Measurements from ENCODE around the gene MRPL14.

The MRPL14 gene

DNA sequence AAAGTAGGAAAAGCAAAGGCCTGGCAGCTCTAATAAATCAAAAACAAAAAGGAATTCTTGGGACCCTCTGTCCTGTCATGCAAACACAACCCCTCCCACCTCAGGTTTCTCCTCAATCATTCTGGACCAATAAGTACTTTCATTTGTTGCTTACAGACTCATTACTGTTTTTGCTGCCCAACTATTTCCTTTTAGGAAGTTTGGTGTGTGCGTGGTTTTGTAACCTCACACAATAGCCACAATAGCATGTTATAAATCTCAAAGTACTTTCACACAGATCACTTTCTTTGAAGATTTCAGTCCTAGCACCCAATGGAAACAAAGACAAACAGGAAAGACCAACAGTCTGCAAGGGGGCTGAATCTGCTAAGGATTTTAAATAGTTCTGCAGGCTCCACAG, 4.5 kb downstream of the MRPL14 start:
- DNase-seq (ENCODE audit: low spot score): no peak

- no peak for DNase-seq (ENCODE audit: low spot score)
These were observed 6.4 kb downstream of the MRPL14 start for GRCh38 chr6:44120692-44121443.

GRCh38 chr6:44119704-44120262, 7.5 kb downstream of the MRPL14 start:
- DNase-seq (ENCODE audit: low spot score): no peak

DNA sequence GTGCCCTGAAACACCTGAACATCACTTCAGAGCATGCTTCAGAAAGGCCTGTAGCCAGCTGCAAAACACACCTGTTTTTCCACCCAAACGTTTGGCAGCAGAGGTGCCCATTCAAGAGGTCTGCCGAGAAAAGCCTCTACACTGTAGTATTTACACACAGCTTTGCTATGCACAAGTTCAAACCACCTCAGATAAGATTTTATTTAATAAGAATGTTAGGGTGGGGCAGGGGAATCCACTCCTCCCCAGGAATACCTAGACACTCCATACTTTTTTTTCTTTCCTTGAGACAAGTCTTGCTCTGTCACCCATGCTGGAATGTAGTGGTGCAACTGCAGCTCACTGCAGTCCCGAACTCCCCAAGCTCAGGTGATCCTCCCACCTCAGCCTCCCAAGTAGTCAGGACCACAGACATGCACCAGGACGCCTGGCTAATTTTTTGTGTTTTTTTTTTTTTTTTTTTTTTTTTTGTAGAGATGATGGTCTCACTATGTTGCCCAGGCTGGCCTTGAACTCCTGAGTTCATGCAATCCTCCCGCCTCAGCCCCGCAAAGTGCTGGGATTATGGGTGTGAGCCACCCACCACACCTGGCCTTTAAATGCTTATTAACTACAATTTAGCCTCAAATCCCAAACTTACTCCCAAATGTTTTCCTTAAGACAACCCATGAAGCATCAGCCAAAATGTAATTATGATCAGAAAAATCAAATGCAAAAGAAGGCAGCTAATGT, 9.7 kb downstream of the MRPL14 start:
- DNase-seq (ENCODE audit: low spot score): no peak

- peak; percentile 20 for DNase-seq (ENCODE audit: low spot score)
These were observed 10.4 kb downstream of the MRPL14 start for GRCh38 chr6:44116641-44117382.

GRCh38 chr6:44115866-44116265, 11.4 kb downstream of the MRPL14 start:
- peak; percentile 66 for DNase-seq (ENCODE audit: low spot score)

GRCh38 chr6:44113414-44113813, 13.8 kb downstream of the MRPL14 start:
- DNase-seq (ENCODE audit: low spot score): no peak

DNA sequence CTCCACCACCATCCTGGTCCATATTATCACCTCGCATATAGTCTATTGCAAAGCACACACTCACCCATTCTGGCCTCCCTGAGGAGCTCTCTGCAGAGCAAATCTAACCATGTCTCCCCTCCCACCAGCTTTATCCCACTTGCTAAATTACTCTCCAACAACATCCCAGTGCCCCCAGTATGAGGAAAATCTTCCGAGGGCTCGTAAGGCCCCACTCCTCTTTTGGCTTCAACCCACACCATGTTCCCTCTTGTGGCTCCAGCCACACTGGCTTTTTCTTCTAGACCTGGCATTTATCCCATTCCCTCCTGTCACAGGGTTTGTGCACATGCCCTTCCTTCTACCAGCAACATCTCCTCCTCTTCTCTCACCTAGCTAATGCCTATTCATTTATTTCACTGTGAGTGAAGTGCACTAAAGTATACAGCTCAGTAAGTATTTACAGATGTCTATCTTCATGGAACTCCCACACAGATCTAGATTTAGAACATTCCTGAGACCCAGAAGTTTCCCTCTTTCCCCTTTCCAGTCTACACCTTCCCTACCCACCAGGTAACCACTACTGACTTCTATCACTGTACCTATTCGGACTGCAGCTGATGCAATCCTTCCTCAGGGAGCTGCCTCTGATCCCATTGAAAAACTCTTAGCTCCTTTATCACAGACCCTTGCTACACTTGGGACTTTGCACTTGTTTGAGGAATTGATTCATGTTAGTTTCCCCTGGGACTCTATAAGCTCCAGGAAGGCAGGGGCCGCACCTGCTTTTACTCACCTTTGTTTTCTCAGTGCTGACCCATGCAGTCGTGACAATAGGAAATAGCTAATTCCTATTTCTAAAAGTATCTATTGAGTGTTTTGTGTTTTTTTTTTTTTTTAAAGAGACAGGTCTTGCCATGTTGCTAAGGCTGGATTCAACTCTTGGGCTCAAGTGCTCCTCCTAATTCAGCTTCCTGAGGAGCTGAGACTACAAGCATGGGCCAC, 15.5 kb downstream of the MRPL14 start:
- DNase-seq (ENCODE audit: low spot score): no peak

DNA sequence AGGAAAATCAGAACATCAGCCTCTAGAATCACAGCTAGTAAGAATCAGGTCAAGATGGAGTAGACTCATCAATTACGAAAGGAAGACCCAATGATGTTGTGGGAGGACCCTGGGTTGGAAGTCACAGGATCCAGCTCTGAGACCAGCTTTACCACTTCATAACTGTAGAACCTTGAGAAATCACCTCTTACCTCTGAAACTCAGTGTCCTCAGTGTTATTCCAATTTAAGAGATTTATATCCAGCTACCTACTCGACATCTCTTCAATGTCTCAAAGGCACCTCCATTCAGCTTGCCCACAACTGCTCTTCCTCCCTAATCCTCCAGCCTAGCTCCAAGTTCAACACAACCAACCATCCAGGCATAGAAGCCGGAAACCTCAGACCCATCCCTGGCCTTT, 16.3 kb downstream of the MRPL14 start:
- no peak for DNase-seq (ENCODE audit: low spot score)

GRCh38 chr6:44110005-44110676, 17.1 kb downstream of the MRPL14 start:
- DNase-seq (ENCODE audit: low spot score): no peak

DNA sequence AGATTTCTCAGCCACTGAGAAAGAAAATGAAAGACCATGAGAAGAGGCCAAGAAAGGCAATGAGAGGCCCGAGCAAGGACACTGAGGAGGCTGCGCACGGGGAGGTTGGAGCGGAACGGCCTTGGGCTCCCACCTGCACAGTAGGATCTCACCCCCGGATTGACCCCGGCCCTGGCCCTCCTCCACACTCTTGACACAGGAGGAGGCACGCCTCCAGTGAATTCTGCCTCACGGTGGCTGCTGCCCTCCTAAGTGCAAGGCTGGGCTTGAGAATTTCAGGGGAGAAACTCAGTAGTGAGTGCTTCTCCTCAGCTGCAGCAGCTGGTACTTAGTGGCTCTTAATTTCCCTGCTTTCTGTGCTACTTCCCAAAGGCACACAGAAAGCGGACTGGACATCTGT, 18.0 kb downstream of the MRPL14 start:
- DNase-seq (ENCODE audit: low spot score): no peak

DNA sequence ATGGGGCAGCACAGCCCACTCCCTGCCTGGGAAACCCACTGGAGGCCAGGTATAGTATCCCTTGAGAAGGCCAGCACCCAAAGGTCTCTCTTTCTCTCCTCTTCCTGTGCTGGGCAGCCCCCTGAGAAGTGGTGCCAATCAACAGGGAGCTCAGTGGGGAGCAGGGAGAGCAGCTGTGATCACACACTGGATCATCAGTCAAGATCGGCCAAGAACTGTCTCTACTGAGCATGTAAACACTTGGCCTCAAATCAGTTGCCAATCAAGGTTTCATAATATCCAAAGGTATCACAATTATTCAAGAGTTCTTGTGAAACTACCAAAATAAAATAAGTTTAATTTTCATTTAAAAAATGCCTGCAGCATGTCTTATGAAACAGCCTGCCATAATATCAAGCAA, 18.8 kb downstream of the MRPL14 start:
- no peak for DNase-seq (ENCODE audit: low spot score)

DNA sequence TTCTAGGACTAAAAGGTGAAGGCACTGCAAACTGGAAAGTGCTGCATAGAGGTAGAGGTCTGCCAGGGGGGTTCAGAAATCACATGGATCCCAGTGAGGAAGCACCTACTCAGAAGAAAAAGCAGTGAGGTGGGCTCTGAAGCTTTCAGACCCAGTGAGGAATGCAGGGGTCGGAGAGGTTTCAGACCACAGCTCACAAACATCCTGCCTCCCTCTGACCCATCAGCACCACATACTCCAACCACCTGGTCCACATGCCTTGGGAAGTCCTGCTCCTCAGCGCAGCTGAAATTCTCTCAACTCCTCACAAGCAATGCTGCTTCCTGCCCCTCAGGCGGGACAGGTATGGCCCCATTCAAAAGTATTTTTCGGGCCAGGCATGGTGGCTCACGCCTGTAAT, 20.2 kb downstream of the MRPL14 start:
- no peak for DNase-seq (ENCODE audit: low spot score)

GRCh38 chr6:44105993-44106740, 21.1 kb downstream of the MRPL14 start:
- no peak for DNase-seq (ENCODE audit: low spot score)

- DNase-seq (ENCODE audit: low spot score): no peak
These were observed 22.1 kb downstream of the MRPL14 start for GRCh38 chr6:44105146-44105545.

- no peak for DNase-seq (ENCODE audit: low spot score)
These were observed 22.7 kb downstream of the MRPL14 start for GRCh38 chr6:44104481-44105021.

DNA sequence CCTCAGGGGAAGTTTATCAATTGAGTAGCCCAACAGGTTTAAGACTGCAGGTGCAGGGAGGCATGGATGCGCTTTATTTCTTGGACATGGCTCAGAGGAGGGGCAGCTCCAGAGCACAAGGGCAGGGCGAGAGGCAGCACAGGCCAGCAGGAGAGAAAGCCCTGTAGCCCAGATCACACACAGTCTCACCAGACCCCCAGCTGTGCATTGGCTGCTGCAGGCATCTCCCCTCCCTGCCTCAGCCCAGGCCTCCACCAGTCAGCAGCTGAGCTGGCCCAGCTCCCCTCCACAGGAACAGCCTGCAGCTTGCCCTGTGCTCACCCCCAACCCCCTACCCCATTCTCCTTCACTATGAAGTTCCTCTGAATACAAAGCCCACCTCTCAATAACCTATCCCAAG, 24.7 kb downstream of the MRPL14 start:
- DNase-seq (ENCODE audit: low spot score): no peak

- DNase-seq (ENCODE audit: low spot score): no peak
These were observed 25.4 kb downstream of the MRPL14 start for GRCh38 chr6:44101832-44102231.

DNA sequence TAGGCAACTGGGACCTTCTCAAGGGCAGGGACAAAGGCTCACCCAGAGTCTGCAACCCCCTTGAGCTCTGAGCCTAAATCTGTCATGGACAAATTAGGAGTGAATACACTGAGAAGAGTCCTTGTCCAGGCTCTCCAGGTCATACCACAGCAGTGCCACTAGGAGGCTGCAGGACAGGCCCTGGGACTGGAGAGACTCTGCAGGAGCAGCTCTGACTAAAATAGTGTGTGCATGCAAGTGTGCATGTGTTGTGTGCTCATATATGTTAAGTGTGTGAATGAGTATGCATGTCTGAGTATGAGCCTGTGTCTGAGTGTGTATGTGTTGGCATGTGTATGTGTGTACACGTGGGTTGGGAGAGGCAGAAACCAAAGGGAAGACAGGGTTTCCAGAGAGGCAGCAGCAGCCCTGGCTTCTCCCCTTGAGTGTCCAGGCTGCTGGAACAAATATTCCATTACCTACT, 27.1 kb downstream of the MRPL14 start:
- peak; percentile 23 for DNase-seq (ENCODE audit: low spot score)

- DNase-seq (ENCODE audit: low spot score): no peak
These were observed 28.1 kb downstream of the MRPL14 start for GRCh38 chr6:44099192-44099591.
